CD4-positive, alpha-beta T cell (primary cell): ENCODE measurements around the gene NOS3. TPM values are rescaled to one million over a fixed set of nuclear protein-coding genes. Genes with fewer than 3 reads are reported as not detected.

Experiments used
- ATAC-seq: fragments of 200-7000 bp; cut with Tn5 transposase; one replicate; pipeline ENCODE4 v1.10.0; 2022; ENCODE audit warnings: mild to moderate bottlenecking; ENCODE audit not compliant: poor library complexity
- CTCF ChIA-PET: fragments of 350-600 bp; sonication (Branson Sonifier 250); formaldehyde crosslinking; loops from one replicate; lab custom pipeline; 2021; ENCODE audit warnings: antibody characterized with exemption, inconsistent platforms; lab: Charles Lee
- POLR2A ChIA-PET: fragments of 350-600 bp; sonication (Branson Sonifier 250); formaldehyde crosslinking; loops from one replicate; lab custom pipeline; 2021; ENCODE audit warnings: antibody characterized with exemption, inconsistent platforms; lab: Charles Lee
- DNase-seq, 14 experiments: peaks; one replicate each; pipeline ENCODE4 v3.0.0-alpha.2; 2013 to 2020; ENCODE audit warnings: mixed read lengths in 2 of 14
- H3K27ac ChIP-seq, 2 donors: one replicate each; pipeline versions ENCODE4 v1.5.1 to v1.7.0; 2013; ENCODE audit warnings: low read length in 2 of 2, low read depth in 1 of 2, mild to moderate bottlenecking in 1 of 2
- H3K27me3 ChIP-seq, 2 experiments: 1 replicate in 1 of 2; 2 replicates in 1 of 2; pipeline versions ENCODE4 v1.6.1 to v1.7.0; 2013; ENCODE audit warnings: low read length in 2 of 2, control low read depth in 1 of 2, mild to moderate bottlenecking in 1 of 2, moderate library complexity in 1 of 2; ENCODE audit not compliant: insufficient read depth in 2 of 2, control insufficient read depth in 1 of 2
- H3K36me3 ChIP-seq: one replicate; pipeline ENCODE4 v1.6.1; 2013; ENCODE audit warnings: low read length, control low read depth; ENCODE audit not compliant: insufficient read depth
- H3K4me1 ChIP-seq: one replicate; pipeline ENCODE4 v1.6.1; 2013; ENCODE audit warnings: low read length, control low read depth; ENCODE audit not compliant: insufficient read depth
- H3K4me3 ChIP-seq: one replicate; pipeline ENCODE4 v1.5.1; 2013; ENCODE audit warnings: mild to moderate bottlenecking, low read length, moderate library complexity
- H3K9me3 ChIP-seq, 2 experiments: 1 replicate in 1 of 2; 2 replicates in 1 of 2; pipeline versions ENCODE4 v1.6.1 to v1.7.0; 2013; ENCODE audit warnings: low read length in 2 of 2, mild to moderate bottlenecking in 2 of 2, control low read depth in 1 of 2, moderate library complexity in 1 of 2; ENCODE audit not compliant: control insufficient read depth in 1 of 2, insufficient read depth in 1 of 2
- H3K27ac Mint-ChIP-seq: one replicate; pipeline ENCODE4 v1.8.0; 2020; ENCODE audit warnings: mixed read lengths
- H3K27me3 Mint-ChIP-seq: one replicate; pipeline ENCODE4 v1.8.0; 2021; ENCODE audit warnings: mixed read lengths
- H3K36me3 Mint-ChIP-seq: one replicate; pipeline ENCODE4 v1.8.0; 2021; ENCODE audit warnings: low read depth, mixed read lengths
- H3K4me1 Mint-ChIP-seq: one replicate; pipeline ENCODE4 v1.8.0; 2021; ENCODE audit warnings: low read depth, mixed read lengths
- H3K4me3 Mint-ChIP-seq: one replicate; pipeline ENCODE4 v1.8.0; 2020; ENCODE audit warnings: mild to moderate bottlenecking, mixed read lengths
- H3K9me3 Mint-ChIP-seq: one replicate; pipeline ENCODE4 v1.8.0; 2020; ENCODE audit warnings: mixed read lengths
- CTCF ChIP-seq: fragments of 200-600 bp; IDR thresholded peaks from one replicate; pipeline ENCODE4 v1.8.0; 2022; ENCODE audit warnings: antibody characterized with exemption, mild to moderate bottlenecking
- intact Hi-C, 2 experiments: fragments of 100-400 bp; cut with DNase I in 1 of 2; cut with micrococcal nuclease in 1 of 2; formaldehyde crosslinking; loops; one replicate each; pipeline versions ENCODE4 v1.15.1 to v1.9.0; 2023 to 2025; cut with DNase I, micrococcal nuclease
- total RNA-seq, 174 experiments: library from RNA in 2 of 174; stranded (reverse) in 2 of 174; gene quantifications; one replicate each; pipeline ENCODE4 v1.2.3 and lab custom pipeline; 2021 to 2026

Gene NOS3
- total RNA-seq, 2 experiments from 2014 or later = 3.9 to 7.1 TPM

GRCh38 chr7:150978126-150978789 lies 12.6 kb upstream of the NOS3 start, which contains the start of gene KCNH2:
KCNH2 (minus strand) TSS chr7:150978321; CDS start chr7:150977913, 408 bp downstream.
- H3K9me3 ChIP-seq = peaks cover 0 to 9% of the 10 kb centered on the region in 2 experiments
- DNase-seq (peak in 9 of 14 experiments; percentile 27 to 63 (median 42)), ATAC-seq (no peak)
- Mint-ChIP-seq H3K4me1 (peaks cover 51% of the 10 kb centered on the region), H3K9me3 (no peaks in the 10 kb centered on the region), H3K4me3 (peak within 1 kb of the TSS; percentile 90), H3K36me3 (no peaks in the 10 kb centered on the region), H3K27ac (peak within 1 kb of the TSS; percentile 77), H3K27me3 (peaks cover 54% of the 10 kb centered on the region)
- no peaks in the 10 kb centered on the region for H3K36me3 ChIP-seq
- peak within 1 kb of the TSS; percentile 33 for H3K4me3 ChIP-seq
- H3K4me1 ChIP-seq = peaks cover 59% of the 10 kb centered on the region
- CTCF ChIA-PET = interaction anchor here (0.7 to 1.6 kb wide), 4 partner anchors 8 to 40 kb away, joined by 3 to 7 read pairs (median 3); no protein-coding TSS in a partner anchor
- peaks cover 35 to 41% of the 10 kb centered on the region in 2 experiments for H3K27me3 ChIP-seq
- POLR2A ChIA-PET = interaction anchor here (1.2 to 2.8 kb wide), 4 partner anchors 33 to 50 kb away, joined by 4 to 12 read pairs (median 6); partner anchors contain the start of gene ABCB8
- intact Hi-C loops = loop anchor here (5.0 to 10.0 kb wide), 2 partner anchors 34 to 107 kb away; partner anchors contain the start of genes AGAP3 (in 1 of the 2), FASTK (in 1 of the 2) and TMUB1 (in 1 of the 2)
- no peak within 1 kb of the TSS for H3K27ac ChIP-seq
- no peak for TF ChIP-seq CTCF

- peak overlapping the region; percentile 45 for H3K4me3 Mint-ChIP-seq
- DNase-seq = no peak
- CTCF ChIA-PET = interaction anchor here (0.6 to 1.6 kb wide), 4 partner anchors 17 to 78 kb away, joined by 4 to 7 read pairs (median 6); no protein-coding TSS in a partner anchor
- Histone ChIP-seq H3K4me3 (no peak overlapping the region), H3K36me3 (no peaks in the 10 kb centered on the region), H3K27ac (no peak overlapping the region), H3K9me3 (peaks cover 0 to 9% of the 10 kb centered on the region in 2 experiments), H3K27me3 (peaks cover 35 to 41% of the 10 kb centered on the region in 2 experiments), H3K4me1 (peaks cover 45% of the 10 kb centered on the region)
- no peak for TF ChIP-seq CTCF
- POLR2A ChIA-PET = interaction anchor here (0.8 to 2.8 kb wide), 4 partner anchors 31 to 42 kb away, joined by 3 to 12 read pairs (median 6); no protein-coding TSS in a partner anchor
- peaks cover 62% of the 10 kb centered on the region for H3K27me3 Mint-ChIP-seq
- no peaks in the 10 kb centered on the region for H3K9me3 Mint-ChIP-seq
- no peak for ATAC-seq
- no peak overlapping the region for H3K27ac Mint-ChIP-seq
- no peaks in the 10 kb centered on the region for H3K36me3 Mint-ChIP-seq
- intact Hi-C loops = loop anchor here (5.0 to 10.0 kb wide), 3 partner anchors 32 to 1265 kb away; partner anchors contain the start of genes AGAP3 (in 1 of the 2), FASTK (in 1 of the 2) and TMUB1 (in 1 of the 2)
- H3K4me1 Mint-ChIP-seq = peaks cover 36% of the 10 kb centered on the region
Observed at GRCh38 chr7:150979713-150980390, 11.0 kb upstream of the NOS3 start.

GRCh38 chr7:150980663-150981062 lies 10.2 kb upstream of the NOS3 start:
- H3K4me1 ChIP-seq = peaks cover 39% of the 10 kb centered on the region
- POLR2A ChIA-PET = interaction anchor here (2.8 kb wide), 1 partner anchor 34 kb away, joined by 12 read pairs; no protein-coding TSS in a partner anchor
- H3K27me3 ChIP-seq = peaks cover 31 to 37% of the 10 kb centered on the region in 2 experiments
- H3K4me1 Mint-ChIP-seq = peaks cover 34% of the 10 kb centered on the region
- H3K27ac ChIP-seq = no peak overlapping the region
- DNase-seq = no peak
- intact Hi-C loops = loop anchor here in 1 of 2 experiments (10.0 kb wide), 1 partner anchor 1266 kb away; a partner anchor contains a TSS
- TF ChIP-seq CTCF = no peak
- CTCF ChIA-PET = interaction anchor here (0.6 to 1.6 kb wide), 3 partner anchors 18 to 79 kb away, joined by 4 to 6 read pairs (median 5); no protein-coding TSS in a partner anchor
- H3K9me3 Mint-ChIP-seq = no peaks in the 10 kb centered on the region
- no peak overlapping the region for H3K27ac Mint-ChIP-seq
- H3K36me3 ChIP-seq = no peaks in the 10 kb centered on the region
- H3K36me3 Mint-ChIP-seq = no peaks in the 10 kb centered on the region
- peak overlapping the region; percentile 18 for H3K4me3 Mint-ChIP-seq
- H3K4me3 ChIP-seq = no peak overlapping the region
- no peak for ATAC-seq
- H3K9me3 ChIP-seq = peaks cover 0 to 9% of the 10 kb centered on the region in 2 experiments
- peaks cover 58% of the 10 kb centered on the region for H3K27me3 Mint-ChIP-seq
